PC-9 (cell line): ENCODE results near the gene MACROD2.

Experiments
- EZH2 ChIP-seq: fragments of 200-600 bp; sonication (generic); IDR thresholded peaks from 2 replicates; pipeline ENCODE4 v1.8.0; 2017; ENCODE audit warnings: antibody characterized with exemption, low read depth
- TF ChIP-seq, protein P1 (sequence below): fragments of 200-600 bp; sonication (generic); conservative IDR thresholded peaks from 2 replicates; pipeline ENCODE4 v1.6.1; 2017; ENCODE audit warnings: mixed run types, antibody characterized with exemption, mild to moderate bottlenecking, moderate library complexity

DNA sequence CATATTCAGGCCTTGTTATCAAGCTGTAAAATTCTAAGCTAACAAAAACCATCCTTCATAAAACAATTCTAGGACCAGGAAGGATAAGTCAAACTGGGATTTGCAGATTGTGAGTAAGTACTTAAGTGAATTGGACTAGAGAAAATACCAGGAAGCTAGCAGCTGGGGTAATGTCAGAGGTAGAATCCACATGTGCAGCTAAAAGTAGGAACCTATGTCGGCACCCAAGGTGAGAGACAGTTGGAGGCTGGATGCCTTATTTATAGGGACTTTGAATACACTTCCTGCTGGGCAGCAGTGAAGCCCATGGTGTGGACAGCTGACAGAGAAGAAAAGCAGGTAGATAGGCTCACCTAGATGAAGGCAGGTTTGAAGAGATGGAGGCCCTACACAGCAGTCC, 214.8 kb downstream of the MACROD2 start:
- TF ChIP-seq EZH2, result no peak
- TF ChIP-seq, protein P1, sequence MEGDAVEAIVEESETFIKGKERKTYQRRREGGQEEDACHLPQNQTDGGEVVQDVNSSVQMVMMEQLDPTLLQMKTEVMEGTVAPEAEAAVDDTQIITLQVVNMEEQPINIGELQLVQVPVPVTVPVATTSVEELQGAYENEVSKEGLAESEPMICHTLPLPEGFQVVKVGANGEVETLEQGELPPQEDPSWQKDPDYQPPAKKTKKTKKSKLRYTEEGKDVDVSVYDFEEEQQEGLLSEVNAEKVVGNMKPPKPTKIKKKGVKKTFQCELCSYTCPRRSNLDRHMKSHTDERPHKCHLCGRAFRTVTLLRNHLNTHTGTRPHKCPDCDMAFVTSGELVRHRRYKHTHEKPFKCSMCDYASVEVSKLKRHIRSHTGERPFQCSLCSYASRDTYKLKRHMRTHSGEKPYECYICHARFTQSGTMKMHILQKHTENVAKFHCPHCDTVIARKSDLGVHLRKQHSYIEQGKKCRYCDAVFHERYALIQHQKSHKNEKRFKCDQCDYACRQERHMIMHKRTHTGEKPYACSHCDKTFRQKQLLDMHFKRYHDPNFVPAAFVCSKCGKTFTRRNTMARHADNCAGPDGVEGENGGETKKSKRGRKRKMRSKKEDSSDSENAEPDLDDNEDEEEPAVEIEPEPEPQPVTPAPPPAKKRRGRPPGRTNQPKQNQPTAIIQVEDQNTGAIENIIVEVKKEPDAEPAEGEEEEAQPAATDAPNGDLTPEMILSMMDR, result no peak
